Activated CD8-positive, alpha-beta memory T cell treated with anti-CD3 and anti-CD28 coated beads, Interleukin-2, amount 50 U/mL, for 1 hour (primary cell): ENCODE results near the gene ALOX15.
"Not testable (repeated sequence)": the region's sequence is repeated elsewhere in the genome, so short reads cannot be mapped to it uniquely, and the experiment has no call there.

Experiments used
- DNase-seq: peaks from one replicate; pipeline ENCODE4 v3.0.0-alpha.2; 2020; ENCODE audit errors: extremely low read depth

Gene ALOX15

GRCh38 chr17:4655933-4656332 lies 14.5 kb upstream of the ALOX15 start:
- not testable (repeated sequence) for DNase-seq

GRCh38 chr17:4652997-4653396 lies 11.5 kb upstream of the ALOX15 start:
- DNase-seq, result no peak

GRCh38 chr17:4648741-4649140 lies 7.3 kb upstream of the ALOX15 start:
- DNase-seq, result no peak

GRCh38 chr17:4645642-4646041 lies 4.2 kb upstream of the ALOX15 start:
- no peak for DNase-seq

GRCh38 chr17:4643676-4644075 lies 2.2 kb upstream of the ALOX15 start:
- DNase-seq, result no peak

- no peak for DNase-seq
These were observed 808 bp upstream of the ALOX15 start for GRCh38 chr17:4642286-4642685.

- DNase-seq, result not testable (repeated sequence)
These were observed 799 bp downstream of the ALOX15 start for GRCh38 chr17:4640569-4641188.

- not testable (repeated sequence) for DNase-seq
These were observed 2.0 kb downstream of the ALOX15 start for GRCh38 chr17:4639301-4640059.

GRCh38 chr17:4638766-4639165 lies 2.7 kb downstream of the ALOX15 start:
- not testable (repeated sequence) for DNase-seq

- no peak for DNase-seq
These were observed 4.9 kb downstream of the ALOX15 start for GRCh38 chr17:4636474-4637100.

- no peak for DNase-seq
These were observed 5.6 kb downstream of the ALOX15 start for GRCh38 chr17:4635823-4636375.

GRCh38 chr17:4634976-4635375 lies 6.5 kb downstream of the ALOX15 start:
- no peak for DNase-seq

- DNase-seq, result no peak
These were observed 7.8 kb downstream of the ALOX15 start for GRCh38 chr17:4633643-4634042.

GRCh38 chr17:4632581-4632920 lies 8.9 kb downstream of the ALOX15 start:
- no peak for DNase-seq

GRCh38 chr17:4631836-4632580 lies 9.5 kb downstream of the ALOX15 start:
- DNase-seq, result no peak

- no peak for DNase-seq
These were observed 10.0 kb downstream of the ALOX15 start for GRCh38 chr17:4631431-4631830.

GRCh38 chr17:4626734-4627256 lies 14.7 kb downstream of the ALOX15 start:
- no peak for DNase-seq

GRCh38 chr17:4625181-4625617 lies 16.3 kb downstream of the ALOX15 start:
- DNase-seq, result no peak

GRCh38 chr17:4624451-4624911 lies 17.0 kb downstream of the ALOX15 start:
- DNase-seq, result not testable (repeated sequence)

- no peak for DNase-seq
These were observed 18.2 kb downstream of the ALOX15 start for GRCh38 chr17:4623249-4623648.

GRCh38 chr17:4622375-4622774 lies 19.1 kb downstream of the ALOX15 start:
- no peak for DNase-seq
